NCI-H128 (cell line): ENCODE data around the gene SLC49A3.
"Not testable (repeated sequence)": the region's sequence is repeated elsewhere in the genome, so short reads cannot be mapped to it uniquely, and the experiment has no call there.

Source experiments
- DNase-seq: peaks from one replicate; lab custom pipeline; 2025; ENCODE audit not compliant: unreplicated experiment; lab: John Stamatoyannopoulos, UW

Gene SLC49A3

DNA sequence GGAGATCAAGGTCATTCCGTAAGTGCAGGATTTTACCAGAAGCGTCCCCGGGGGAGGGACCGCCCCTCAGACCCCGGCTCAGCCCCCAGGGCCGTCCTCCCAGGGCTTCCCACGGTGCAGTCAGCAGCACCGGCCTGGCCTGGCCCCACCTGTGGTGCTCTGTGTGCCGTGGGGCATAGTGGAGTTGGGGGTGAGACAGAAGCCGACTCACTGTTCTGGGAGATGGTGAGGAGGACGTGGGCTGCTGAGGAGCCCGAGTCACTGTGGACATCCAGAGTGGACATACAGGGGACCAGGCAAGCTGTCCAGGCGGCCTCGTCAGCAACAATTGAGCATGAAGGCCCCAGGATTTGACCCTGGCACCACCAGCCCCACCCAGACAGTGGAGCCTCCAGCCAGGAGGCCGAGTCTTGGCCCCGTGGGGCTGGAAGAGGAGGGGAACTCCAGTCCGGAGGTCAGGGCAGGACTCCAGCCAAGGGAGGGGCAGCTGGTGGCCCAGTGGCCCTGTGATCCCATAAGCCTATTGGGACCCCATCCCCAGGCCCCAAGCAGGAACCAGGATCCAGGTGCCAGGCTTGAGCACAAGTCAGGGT, 34.0 kb downstream of the SLC49A3 start:
- DNase-seq = no peak

DNA sequence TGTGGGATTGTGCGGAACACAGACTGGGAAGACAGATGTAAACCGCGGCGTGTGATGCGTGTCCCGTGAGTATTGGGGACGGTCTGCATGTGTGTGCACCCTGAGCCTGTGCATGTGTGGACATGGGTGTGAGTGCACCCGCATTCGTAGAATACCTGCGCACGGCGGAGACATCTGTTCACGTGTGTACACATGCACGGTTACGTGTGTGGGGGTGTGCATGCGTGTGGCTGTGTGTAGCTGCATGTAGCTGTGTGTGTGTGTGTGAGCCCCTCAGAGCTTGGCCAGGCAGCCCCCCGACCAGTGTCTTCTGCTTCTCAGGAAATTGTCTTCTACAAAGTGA, 34.5 kb downstream of the SLC49A3 start:
- DNase-seq = no peak

DNA sequence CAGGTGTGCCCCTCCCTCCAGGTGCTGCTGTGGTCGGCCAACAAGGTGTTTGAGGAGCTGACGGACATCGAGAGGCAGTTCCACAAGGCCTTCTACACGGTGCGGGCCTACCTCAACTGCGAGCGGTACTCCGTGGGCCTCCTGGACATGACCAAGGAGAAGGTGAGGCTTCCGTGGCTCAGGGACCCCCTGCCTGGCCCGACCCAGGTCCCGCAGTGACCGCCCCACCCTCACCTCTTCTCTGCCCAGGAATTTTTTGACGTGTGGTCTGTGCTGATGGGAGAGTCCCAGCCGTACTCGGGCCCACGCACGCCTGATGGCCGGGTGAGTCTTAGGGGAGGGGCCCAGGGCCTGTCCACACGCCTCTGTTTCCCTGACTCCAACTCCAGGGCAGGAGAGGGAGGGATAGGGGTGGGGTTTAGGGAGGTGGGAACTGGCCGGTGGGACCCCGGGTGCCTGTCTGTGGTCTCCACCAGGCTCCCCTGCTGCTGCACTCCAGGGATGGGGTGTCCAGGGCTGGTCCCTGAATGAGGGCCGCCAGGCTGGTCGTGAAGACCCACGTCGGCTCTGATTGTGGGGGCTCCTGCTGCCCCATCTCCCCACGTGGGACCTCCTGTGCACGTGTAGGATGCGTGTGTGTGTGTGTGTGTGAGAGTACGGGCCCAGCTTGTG, 35.0 kb downstream of the SLC49A3 start:
- DNase-seq = no peak

DNA sequence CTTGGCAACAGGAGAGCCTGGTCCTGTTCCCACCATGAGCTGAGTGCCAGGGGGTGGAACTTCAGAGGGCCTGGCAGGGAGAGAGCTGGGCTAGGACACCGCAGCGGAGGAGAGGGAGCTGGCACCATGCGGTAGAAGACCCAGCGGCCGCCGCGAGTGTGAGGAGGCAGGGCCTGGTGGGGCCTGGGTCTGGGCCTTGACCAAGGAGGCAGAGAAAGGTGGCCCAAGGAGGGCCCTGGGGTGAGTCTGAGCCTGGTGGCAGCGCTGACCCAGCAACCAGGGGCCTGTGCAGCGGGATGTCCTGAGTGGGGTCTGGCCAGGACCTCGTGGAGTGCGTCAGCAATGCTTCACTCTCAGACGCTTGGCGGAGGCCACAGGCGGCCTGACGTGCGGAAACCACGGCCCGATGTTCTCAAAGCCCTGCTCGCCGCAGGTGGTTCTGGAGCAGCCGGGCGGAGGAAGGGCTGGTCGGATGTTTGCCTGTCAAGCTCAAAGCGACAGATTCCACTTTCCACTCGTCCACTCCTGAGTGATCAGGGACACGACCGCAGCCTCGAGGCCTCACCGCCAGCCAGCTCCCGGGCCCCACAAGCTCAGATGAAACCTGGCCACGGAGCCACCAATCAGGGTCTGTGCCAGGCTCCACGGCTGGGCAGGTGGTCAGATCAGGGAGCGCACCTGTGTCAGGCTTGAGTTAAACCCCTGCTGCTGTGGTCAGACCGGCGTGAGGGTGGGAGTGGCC, 35.7 kb downstream of the SLC49A3 start:
- DNase-seq = no peak

GRCh38 chr4:651884-652642, 36.9 kb downstream of the SLC49A3 start:
- DNase-seq = no peak

DNA sequence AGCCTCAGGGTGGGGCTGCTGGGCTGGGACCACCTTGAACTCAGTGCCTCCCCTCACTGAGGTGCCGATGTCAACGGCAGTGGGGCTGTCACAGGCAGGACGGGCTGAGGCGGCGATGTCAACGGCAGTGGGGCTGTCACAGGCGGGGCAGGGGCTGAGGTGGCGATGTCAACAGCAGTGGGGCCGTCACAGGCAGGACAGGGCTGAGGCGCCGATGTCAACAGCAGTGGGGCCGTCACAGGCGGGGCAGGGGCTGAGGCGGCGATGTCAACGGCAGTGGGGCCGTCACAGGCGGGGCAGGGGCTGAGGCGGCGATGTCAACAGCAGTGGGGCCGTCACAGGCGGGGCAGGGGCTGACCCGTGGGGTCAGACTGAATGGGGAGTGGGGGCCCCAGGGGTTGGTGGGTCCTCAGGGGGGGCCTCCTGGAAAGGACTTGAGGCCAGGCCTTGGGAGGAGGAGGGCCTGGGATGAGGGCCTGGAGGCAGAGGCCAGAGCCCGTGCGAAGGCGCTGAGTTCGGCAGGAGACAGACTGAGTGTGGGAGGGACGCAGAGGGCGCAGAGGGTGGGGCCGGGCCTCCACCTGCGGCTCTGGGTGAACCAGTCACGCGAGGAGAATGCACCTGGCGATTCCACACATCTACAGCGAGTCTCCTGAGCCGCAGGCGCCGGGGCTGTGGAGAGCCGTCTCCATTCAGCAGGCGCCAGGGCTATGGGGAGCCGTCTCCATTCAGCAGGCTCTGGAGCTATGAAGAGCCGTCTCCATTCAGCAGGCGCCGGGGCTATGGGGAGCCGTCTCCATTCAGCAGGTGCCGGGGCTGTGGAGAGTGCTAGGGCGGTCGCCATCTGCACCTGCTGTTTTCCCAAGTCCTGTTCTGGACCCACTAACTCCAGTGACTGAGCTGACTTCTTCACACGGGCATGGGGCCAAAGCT, 37.7 kb downstream of the SLC49A3 start:
- DNase-seq = no peak

- no peak for DNase-seq
Observed at GRCh38 chr4:650461-650860, 38.5 kb downstream of the SLC49A3 start.

DNA sequence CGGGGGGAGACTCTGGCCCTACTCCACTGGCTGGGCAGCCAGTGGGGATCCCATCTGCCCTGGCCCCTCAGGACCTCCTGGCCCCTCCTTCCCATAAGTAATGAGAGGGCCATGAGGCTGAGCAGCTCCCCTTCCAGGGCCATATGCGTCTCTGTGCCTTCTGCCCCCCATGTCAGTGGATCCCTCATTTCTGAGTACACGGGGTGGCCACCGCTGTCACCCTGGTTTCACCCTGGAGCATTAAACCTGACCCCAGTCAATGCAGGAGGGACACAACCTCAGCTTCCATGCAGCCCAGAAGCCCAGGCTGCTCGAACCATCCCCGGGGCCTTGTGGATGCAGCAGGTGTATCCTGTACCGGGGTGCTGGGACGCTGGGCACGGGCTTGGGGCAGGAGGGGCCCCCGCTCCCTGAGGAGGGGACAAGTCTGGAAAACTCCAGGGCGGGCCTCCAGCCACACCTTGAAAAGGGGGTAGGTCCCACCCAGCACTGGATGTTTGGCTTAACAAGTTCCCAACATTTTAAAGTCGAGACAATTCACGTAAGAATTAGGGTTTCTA, 39.1 kb downstream of the SLC49A3 start:
- DNase-seq = no peak

DNA sequence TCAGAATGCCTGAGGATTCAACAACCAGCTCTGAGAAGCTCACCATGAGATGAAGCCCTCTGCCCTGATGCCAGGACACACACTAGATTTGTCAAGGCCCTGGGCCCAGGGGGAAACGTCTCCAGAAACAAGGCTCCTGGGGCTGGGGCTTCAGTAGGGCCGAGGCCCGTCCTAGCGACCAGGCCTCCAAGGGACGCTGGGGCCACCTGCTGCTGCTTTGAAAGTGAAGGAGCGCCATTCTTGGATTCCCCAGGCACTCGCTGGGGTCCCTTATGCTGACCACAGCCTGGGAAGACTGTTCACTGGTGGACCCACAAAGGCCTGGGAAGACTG, 39.7 kb downstream of the SLC49A3 start:
- no peak for DNase-seq

DNA sequence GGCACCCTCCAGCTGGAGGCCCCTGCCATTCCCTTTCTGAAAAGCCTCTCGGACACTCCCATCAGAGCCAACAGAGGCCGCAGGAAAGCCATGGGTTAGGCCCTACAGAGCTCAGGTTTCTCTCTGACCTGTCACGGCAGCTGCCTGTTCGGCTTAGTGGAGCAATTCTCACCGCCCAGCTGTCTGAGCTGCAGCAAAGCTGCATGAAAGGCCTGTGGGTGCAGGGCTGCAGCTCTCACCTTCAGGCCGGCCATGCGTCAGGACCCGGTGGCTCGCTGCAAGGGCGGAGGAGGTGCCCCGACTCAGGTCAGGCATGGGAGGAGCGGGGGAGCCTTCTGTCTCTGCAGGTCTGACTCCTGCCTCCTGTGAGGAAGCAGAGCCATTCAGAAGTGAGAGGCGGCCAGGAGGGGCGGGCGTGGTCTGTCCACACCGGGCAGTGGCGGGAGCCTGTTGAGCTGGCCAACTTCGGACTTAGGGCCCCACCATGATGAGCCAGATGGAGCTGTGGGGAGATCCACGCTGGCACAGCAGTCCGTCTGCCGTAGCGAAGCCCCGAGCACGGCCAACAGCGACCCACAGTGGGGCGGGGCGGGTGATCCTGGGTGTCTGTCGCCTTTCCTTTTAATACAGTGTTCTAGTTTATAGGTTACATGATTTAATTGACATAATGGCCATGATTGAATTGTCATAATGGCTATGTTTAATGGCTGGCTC, 40.2 kb downstream of the SLC49A3 start:
- DNase-seq = no peak

DNA sequence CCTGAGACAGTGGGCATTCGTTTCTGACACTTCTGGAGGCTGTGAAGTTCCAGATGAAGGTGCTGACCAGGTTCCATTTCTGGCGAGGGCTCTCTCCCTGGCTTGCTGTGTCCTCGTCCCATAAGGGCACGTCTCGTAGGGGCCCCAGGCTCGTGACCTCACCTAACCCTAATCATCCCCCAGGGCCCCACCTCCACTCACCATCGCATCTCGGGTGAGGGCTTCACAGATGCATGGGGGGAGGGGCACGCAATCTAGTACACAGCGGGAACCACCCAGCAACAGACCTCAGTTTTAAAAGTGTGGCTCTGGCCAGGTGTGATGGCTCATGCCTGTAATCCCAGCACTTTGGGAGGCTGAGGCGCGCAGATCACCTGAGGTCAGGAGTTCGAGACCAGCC, 41.5 kb downstream of the SLC49A3 start:
- DNase-seq = no peak

DNA sequence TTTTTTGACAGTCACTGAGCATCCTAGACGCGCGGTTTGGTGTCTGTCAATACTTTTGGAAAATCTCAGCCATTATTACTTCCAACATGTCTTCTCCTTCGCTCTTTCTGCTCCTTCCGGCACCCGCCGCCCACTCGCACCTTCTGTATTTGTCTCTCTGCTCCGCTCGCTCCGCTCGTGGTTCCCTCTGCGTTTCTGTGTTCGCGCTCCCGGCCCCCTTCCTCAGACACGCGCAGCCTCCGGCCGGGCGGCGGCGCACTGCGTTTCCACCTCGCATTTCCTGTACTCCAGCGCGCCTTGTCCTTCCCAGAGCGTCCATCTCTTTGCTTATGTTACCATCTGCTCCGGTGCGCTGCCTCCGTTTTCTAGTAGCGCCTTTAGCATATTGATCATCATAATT, 42.5 kb downstream of the SLC49A3 start:
- DNase-seq = no peak

DNA sequence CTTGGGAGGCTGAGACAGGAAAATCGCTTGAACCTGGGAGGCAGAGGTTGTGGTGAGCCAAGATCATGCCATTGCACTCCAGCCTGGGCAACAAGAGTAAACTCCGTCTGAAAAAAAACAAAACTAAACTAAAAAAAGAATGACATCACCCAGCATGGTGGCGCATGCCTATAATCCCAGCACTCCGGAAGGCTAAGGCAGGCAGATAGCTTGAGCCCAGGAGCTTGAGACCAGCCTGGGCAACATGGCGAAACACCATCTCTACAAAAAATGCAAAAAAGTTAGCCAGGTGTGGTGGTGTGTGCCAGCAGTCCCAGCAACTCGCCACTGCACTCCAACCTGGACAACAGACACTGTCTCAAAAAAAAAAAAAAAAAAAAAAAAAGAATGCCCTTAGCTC, 46.6 kb downstream of the SLC49A3 start:
- not testable (repeated sequence) for DNase-seq

- DNase-seq = no peak
Observed at GRCh38 chr4:637536-638280, 51.2 kb downstream of the SLC49A3 start.

- no peak for DNase-seq
Observed at GRCh38 chr4:636628-637159, 52.3 kb downstream of the SLC49A3 start.

GRCh38 chr4:635851-636627, 52.9 kb downstream of the SLC49A3 start:
- no peak for DNase-seq

GRCh38 chr4:635066-635835, 53.7 kb downstream of the SLC49A3 start:
- DNase-seq = not testable (repeated sequence)
